NK-92 treated with Interleukin-12 subunit alpha and Interleukin-12 subunit beta, amount 100 ng/mL, for 24 hours (cell line): ENCODE data around the gene PTTG2.

ENCODE experiments used
- DNase-seq: peaks from one replicate; lab custom pipeline; 2025; lab: John Stamatoyannopoulos, UW

Gene PTTG2

GRCh38 chr4:37985730-37986275, 25.6 kb downstream of the PTTG2 start:
- no peak for DNase-seq

DNA sequence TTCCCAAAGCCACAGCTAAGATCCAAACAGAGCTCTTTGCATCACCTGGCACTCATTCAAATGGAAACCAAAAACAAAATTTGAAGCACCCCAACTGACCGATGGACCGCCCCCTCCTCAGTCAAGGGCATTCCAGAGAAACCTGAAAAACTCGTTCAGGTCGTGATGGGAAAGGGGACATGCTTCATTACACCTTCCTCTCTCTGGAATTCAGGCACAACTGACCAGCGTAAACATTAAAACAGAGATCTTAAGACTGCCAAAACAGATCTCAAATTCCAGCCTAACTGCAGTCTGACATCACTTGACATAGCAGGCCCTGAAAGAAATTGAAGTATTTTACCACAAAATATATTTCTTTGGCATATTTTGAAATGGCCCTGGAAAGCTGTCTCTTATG, 28.5 kb downstream of the PTTG2 start:
- DNase-seq, result no peak

GRCh38 chr4:37989398-37990260, 29.4 kb downstream of the PTTG2 start:
- no peak for DNase-seq

- no peak for DNase-seq
Observed at GRCh38 chr4:37990731-37991245, 30.6 kb downstream of the PTTG2 start.

DNA sequence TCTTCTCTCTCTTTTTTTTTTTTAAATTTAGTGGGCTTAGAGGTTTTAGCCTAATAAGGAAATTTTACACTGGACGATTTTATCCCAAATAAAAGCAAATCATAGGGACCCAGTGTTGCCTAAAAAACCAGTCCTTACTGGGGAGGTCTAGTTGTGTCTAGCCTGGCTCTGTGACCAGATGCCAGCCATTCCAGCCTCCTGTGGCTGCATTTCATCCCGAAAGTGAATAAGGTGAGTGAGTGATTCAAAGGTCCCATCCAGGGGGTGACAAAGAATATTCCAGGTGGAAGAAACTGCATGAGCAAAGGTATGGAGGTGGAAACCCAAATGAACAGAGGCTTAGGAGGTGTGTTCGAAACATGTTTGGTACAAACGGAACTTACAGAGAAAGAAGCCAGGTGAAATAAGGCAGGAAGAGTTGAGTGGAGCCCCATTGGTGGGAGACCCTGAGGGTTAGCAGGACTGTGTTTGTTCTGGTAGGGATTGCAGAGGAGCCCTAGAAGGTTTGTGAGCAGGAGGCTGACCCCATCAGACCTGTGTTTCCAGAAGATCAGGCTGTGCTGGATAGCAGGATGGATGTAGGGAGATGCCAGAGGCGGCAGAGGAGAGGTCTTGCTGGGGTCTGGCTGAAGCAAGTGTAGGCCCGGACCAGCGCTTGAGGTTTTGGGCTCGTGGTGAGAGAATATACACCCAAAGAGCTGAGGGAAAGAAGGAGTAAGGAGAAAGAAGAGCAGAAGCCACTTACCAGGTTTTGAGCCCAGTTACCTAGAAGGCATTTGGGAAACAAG, 31.6 kb downstream of the PTTG2 start:
- DNase-seq, result no peak

DNA sequence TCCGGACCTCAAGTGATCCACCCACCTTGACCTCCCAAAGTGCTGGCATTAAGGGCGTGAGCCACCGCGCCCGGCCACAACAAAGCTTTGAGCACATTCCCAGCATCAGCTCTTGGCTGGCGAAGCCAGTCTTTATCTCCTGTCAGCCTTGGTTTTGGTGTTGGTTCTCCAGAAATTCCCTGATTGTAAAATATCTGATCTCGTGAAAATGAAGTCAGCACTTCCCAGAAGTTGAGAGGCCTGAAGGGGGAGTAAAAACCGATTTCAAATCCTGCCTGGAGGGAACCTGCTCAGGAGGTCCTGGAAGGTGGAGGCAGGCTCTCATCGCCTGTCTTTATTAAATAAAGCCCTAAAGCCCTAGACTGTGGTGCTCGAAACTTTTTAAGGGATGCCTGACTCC, 33.6 kb downstream of the PTTG2 start:
- no peak for DNase-seq

- DNase-seq, result no peak
Observed at GRCh38 chr4:37994569-37994968, 34.4 kb downstream of the PTTG2 start.

DNA sequence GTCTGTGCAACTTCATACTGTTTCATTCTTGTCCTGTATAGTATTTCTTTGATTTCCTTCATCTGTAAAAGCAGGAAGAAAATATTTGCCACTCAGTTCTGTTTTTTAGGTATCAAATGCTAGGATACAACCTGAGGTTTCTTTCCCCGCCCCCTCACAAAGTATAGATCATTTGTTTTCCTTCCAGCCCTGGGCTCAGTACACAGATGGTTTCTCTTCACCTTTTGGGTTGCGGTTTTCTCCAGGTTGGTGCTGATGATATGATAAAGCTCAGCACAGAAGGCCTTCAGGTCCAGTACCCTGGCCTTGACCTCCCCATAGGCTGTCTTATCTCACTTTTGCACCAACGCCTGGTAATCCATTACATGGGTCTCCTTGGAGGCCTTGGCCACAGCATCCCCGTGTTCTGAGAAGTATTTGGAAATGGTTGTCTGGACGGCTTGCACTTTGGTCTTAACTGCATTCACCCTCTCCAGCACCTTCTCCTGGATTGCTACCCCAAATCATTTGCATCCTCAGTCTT, 35.2 kb downstream of the PTTG2 start:
- DNase-seq, result no peak

GRCh38 chr4:37995981-37996775, 36.0 kb downstream of the PTTG2 start:
- no peak for DNase-seq

- no peak for DNase-seq
Observed at GRCh38 chr4:37998226-37998625, 38.0 kb downstream of the PTTG2 start.

GRCh38 chr4:37999000-37999716, 39.0 kb downstream of the PTTG2 start:
- DNase-seq, result no peak

GRCh38 chr4:37999965-38000364, 39.8 kb downstream of the PTTG2 start:
- DNase-seq, result no peak

DNA sequence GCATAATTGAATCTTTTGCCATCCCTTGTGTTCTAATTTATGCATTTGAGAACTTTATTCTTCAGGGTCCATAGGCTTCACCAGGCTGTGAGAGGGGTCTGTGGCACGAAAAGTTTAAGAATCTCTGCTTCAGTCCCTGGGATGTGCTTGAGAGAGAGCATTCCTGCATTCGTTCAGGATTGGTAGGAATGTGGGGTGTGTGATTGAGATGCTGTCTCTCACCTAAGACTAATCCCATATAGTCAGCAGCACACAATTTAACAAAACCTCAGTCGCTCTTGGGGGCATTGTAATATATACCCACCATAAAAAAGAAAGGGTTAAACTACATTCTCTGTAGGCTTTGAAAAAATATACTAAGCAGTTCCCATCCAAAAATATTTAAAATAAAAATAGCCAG, 41.7 kb downstream of the PTTG2 start:
- no peak for DNase-seq

GRCh38 chr4:38002451-38003071, 42.4 kb downstream of the PTTG2 start:
- DNase-seq, result no peak

DNA sequence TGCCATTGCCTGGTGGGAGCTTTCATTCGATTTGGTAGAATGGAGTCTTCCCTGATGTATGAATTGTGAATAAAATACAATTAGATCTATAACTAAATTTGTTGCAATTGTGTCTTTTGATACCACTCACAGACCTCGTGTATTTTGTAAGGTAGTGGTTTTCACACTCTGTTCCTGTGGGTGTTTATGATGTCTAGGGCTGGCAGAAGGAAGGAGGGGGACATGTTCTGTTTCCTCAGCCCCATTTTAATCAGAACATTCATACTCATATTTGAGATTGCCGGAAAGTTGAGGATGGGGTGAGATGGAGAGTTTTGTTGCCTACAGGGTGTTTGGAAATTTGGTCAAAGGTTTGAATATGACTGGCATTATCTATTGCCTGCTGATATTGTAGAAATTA, 42.9 kb downstream of the PTTG2 start:
- DNase-seq, result no peak

DNA sequence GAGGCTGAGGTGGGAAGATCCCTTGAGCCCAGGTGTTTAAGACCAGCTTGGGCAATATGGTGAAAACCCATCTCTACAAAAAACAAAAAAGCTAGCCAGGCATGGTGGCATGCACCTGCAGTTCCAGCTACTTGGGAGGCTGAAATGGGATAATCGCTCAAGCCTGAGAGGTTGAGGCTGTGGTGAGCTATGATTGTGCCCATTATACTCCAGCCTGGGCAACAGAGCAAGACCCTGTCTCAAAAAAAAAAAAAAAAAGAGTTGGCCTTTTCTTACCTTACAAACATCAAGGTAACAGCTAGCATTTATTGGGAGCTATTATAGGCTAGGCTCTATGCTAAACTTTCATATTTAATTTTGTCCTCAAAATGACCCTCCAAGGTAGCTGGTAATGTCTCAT, 43.4 kb downstream of the PTTG2 start:
- DNase-seq, result no peak

- DNase-seq, result no peak
Observed at GRCh38 chr4:38004062-38004461, 43.9 kb downstream of the PTTG2 start.

DNA sequence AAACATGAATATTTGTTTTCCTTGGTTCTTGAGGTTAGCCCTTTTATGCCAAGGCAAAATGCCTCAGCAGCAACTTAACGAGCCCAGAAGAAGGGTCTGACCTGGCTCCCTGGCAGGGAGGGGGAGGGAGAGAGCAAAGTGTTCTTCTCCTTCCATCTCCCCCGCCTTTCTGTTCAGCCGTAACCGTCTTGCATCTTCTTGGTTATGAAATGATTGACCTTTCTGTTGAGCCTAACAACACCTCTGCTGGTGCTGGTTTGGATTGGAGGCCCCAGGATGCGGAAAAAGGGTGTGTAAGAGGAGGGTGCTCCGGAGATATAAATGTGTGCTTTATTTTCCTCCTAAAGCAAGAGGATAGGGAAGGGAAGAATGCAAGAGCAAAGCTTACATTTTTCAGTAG, 44.7 kb downstream of the PTTG2 start:
- no peak for DNase-seq

GRCh38 chr4:38005637-38006036, 45.4 kb downstream of the PTTG2 start:
- no peak for DNase-seq

DNA sequence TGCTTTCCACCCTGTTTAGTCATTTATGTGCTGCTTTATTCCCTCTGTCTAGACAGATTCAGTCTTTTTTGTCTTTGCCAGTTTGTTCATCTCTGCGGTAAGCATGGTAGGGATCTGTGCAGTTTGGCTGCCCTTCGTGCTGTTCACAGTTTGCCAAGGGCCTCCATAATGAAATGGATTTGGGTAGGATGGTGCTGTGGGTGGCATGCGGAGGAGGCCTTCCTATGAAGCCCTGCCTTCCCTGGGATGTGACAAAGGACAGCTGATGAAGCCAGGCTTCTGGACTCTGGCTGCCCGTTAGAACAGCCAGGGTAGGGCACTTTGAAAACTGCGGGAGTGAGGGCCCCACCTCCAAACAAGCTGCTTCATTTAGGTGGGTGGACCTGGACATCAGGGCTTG, 47.4 kb downstream of the PTTG2 start:
- DNase-seq, result no peak

GRCh38 chr4:38008571-38009021, 48.4 kb downstream of the PTTG2 start:
- DNase-seq, result no peak
